NCI-H526 (cell line): ENCODE measurements around the gene OR4F16.
"Not testable (repeated sequence)": the region's sequence is repeated elsewhere in the genome, so short reads cannot be mapped to it uniquely, and the experiment has no call there.

Experiments
- DNase-seq, 2 experiments: peaks; one replicate each; lab custom pipeline; 2025; lab: John Stamatoyannopoulos, UW

The OR4F16 gene

GRCh38 chr1:686554-686953 is at the start of gene OR4F16:
OR4F16 (minus strand) TSS chr1:686654; CDS start chr1:686654, 0 bp downstream.
- DNase-seq: not testable (repeated sequence)

GRCh38 chr1:733649-734048 is 47.2 kb upstream of the OR4F16 start:
- not testable (repeated sequence) for DNase-seq

- not testable (repeated sequence) for DNase-seq
Observed at GRCh38 chr1:727040-727439, 40.6 kb upstream of the OR4F16 start.
